Measurements from ENCODE around the gene FLRT1.

The FLRT1 gene

GRCh38 chr11:64048042-64048854 is 12.5 kb downstream of the FLRT1 start:
- no peak overlapping the region for H3K4me3 ChIP-seq (ENCODE audit: low read length)
- TF ChIP-seq CTCF (conservative IDR thresholded peaks at IDR 0.05; ENCODE audit: low read length): no peak
- no peak for DNase-seq (ENCODE audit: low read depth)

- no peak for TF ChIP-seq CTCF (conservative IDR thresholded peaks at IDR 0.05; ENCODE audit: low read length)
- no peak for DNase-seq (ENCODE audit: low read depth)
- no peak overlapping the region for H3K4me3 ChIP-seq (ENCODE audit: low read length)
Measured at GRCh38 chr11:64049509-64049908, 13.8 kb downstream of the FLRT1 start.

GRCh38 chr11:64051297-64051696 is 15.6 kb downstream of the FLRT1 start:
- H3K4me3 ChIP-seq (ENCODE audit: low read length): no peak overlapping the region
- DNase-seq (ENCODE audit: low read depth): no peak
- no peak for TF ChIP-seq CTCF (conservative IDR thresholded peaks at IDR 0.05; ENCODE audit: low read length)

- no peak overlapping the region for H3K4me3 ChIP-seq (ENCODE audit: low read length)
- TF ChIP-seq CTCF (conservative IDR thresholded peaks at IDR 0.05; ENCODE audit: low read length): no peak
- DNase-seq (ENCODE audit: low read depth): no peak
Measured at GRCh38 chr11:64052436-64052835, 16.7 kb downstream of the FLRT1 start.

GRCh38 chr11:64052938-64053622 is 17.3 kb downstream of the FLRT1 start:
- H3K4me3 ChIP-seq (ENCODE audit: low read length): no peak overlapping the region
- DNase-seq (ENCODE audit: low read depth): no peak
- TF ChIP-seq CTCF (conservative IDR thresholded peaks at IDR 0.05; ENCODE audit: low read length): no peak

- no peak overlapping the region for H3K4me3 ChIP-seq (ENCODE audit: low read length)
- no peak for DNase-seq (ENCODE audit: low read depth)
- no peak for TF ChIP-seq CTCF (conservative IDR thresholded peaks at IDR 0.05; ENCODE audit: low read length)
Measured at GRCh38 chr11:64053699-64054098, 18.0 kb downstream of the FLRT1 start.

- no peak overlapping the region for H3K4me3 ChIP-seq (ENCODE audit: low read length)
- DNase-seq (ENCODE audit: low read depth): no peak
- no peak for TF ChIP-seq CTCF (conservative IDR thresholded peaks at IDR 0.05; ENCODE audit: low read length)
Measured at GRCh38 chr11:64055077-64055476, 19.3 kb downstream of the FLRT1 start.

Measured in AG10803 (cell line).